HG03460 (cell line): ENCODE data around the gene ULK4.
"Not testable (repeated sequence)": the region's sequence is repeated elsewhere in the genome, so short reads cannot be mapped to it uniquely, and the experiment has no call there.

Experiments used
- ATAC-seq: cut with Tn5 transposase; IDR thresholded peaks from one replicate; pipeline ENCODE4 v1.9.1; 2021; ENCODE audit not compliant: unreplicated experiment

ULK4 gene

DNA sequence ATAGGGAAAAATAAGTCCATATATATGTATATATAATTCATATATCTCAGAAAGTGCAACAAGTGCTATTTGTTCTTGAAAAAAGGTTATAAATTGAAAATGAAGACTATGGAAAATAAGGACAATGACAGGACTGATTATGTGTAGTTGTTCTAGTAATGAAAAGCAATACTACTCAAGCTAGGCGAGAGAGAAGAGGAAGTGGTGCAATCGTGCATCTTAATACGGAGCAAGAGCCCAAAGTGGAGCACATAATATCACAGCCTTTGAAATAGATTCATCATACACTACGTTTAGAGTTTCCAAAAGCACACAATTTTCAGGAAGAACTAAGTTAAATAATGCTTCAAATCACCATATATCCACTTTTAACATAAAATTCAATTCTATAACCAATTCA, 87.9 kb downstream of the ULK4 start:
- ATAC-seq: no peak

DNA sequence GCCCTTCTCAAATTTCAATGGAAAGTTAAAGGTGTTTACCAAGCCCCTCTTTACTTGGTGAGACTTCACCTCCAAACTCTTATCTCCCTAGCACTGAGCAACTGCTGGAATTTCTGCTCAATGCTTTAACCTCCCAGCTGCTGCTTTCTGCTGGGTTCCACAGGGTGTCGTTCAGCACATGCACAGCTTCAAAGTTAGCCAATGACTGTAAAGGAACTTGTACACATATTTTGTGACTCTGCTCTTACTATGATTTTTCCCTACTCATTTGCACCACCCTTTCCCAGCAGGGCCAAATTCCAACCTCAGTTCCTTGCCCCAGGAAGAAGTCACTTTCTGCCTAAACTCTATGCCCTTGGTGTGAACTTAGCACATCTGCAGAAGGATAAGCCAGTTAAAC, 89.7 kb downstream of the ULK4 start:
- ATAC-seq: no peak

DNA sequence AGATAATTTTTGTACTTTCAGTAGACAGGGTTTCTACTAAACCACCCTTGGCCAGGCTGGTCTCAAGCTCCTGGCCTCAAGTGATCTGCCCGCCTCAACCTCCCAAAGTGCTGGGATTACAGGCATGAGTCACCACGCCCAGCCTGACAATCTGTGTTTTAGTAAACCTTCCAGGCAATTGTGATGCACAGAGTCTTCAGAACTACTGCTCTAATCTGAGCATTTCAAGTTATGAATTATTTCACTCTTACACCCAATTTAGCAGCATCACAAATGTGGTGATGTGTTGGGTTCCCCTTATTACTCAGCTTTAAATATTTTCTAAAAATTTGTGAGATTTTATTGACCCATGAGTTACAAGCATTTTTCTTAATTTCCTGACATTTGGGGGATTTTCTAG, 94.4 kb downstream of the ULK4 start:
- ATAC-seq: no peak

DNA sequence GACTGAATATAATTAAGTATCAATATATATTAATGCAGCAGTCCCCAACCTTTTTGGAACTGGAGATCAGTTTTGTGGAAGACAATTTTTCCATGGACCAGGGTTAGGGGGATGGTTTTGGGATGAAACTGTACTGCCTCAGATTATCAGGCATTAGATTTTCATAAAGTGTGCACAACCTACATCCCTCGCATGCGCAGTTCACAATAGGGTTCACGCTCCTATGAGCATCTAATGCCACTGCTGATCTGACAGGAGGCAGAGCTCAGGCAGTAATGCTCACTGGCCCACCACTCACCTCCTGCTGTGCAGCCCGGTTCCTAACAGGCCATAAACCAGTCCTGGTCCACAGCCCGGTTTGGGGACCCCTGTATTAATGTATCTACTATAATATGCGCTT, 95.6 kb downstream of the ULK4 start:
- ATAC-seq: no peak

DNA sequence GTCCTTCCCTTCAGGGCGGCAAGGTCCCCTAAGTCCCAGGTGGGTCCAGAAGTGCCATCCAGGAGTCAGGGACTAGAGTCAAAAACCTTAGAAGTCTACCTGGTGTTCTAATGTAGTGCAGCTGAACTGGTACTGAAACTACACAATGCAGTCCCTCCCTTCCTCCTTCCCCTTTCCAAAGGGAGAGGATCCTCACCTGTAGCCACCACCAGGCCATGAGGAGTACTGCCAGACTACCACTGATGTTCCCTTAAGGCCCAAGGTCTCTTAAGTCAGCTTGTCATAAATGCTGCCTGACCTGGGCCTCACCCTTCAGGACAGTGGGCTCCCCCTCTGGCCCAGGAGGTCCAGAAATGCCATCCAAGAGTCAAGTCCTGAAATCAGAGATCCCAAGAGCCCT, 98.9 kb downstream of the ULK4 start:
- no peak for ATAC-seq

DNA sequence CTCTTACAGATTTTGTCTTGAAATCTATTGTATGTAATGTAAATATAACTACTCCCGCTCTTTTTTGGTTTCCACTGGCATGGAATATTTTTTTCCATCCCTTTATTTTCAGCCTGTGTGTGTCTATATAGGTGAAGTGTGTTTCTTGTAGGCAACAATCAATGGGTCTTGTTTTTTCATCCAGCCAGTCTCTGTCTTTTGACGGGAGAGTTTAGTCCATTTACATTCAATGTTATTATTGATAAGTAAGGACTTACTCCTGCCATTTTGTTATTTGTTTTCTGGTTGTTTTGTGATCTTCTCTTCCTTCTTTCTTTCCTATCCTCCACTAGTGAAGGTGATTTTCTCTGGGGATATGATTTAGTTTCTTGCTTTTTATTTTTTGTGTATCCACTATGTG, 101.4 kb downstream of the ULK4 start:
- not testable (repeated sequence) for ATAC-seq

DNA sequence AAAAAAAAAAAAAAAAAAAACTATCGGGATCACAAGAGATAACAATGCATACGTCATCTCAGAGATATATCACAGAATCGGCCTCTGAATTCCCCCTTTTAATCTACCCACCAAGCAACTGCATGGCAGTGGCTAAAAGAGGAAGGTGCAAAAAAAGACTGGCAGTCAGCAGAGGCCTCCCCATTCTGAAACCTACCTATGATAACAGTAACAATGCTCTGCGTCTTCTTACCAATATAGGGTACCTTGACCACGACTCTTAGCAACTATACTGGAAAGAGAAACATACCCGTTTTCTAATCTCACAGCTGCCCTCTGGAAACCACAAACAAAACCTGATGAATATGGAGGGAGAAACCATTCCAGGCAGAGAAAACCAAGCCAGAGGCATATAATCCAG, 106.9 kb downstream of the ULK4 start:
- ATAC-seq: no peak

DNA sequence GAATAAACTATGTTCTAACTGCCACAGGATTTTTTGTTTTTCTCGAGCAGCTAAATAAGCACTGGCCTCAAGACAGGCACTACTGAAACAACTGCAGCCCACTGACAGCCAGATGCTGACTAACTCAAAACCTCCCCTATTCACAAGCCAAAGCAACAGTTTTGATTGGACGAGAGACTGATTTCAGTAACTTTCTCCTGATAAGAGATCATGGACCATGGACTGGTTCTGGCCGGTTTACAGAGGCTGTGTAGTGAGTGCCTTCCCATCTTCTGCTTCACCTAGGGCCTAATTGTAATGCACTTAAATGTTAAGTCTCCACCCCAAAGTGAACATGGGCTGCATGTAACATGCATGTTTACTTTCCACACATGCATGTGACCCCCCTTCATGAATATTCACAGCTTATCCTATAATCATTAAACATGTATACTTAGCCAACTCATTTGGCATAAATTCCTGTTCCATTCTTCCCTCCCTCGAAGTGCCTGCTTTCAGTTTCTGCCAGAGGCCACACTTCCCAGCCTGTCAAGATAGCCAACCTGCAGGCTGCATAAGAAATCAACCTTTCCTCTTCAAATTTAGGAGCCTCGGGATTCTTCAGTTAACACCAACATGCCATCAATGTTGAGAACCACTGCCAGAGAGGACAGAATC, 108.2 kb downstream of the ULK4 start:
- ATAC-seq: no peak

DNA sequence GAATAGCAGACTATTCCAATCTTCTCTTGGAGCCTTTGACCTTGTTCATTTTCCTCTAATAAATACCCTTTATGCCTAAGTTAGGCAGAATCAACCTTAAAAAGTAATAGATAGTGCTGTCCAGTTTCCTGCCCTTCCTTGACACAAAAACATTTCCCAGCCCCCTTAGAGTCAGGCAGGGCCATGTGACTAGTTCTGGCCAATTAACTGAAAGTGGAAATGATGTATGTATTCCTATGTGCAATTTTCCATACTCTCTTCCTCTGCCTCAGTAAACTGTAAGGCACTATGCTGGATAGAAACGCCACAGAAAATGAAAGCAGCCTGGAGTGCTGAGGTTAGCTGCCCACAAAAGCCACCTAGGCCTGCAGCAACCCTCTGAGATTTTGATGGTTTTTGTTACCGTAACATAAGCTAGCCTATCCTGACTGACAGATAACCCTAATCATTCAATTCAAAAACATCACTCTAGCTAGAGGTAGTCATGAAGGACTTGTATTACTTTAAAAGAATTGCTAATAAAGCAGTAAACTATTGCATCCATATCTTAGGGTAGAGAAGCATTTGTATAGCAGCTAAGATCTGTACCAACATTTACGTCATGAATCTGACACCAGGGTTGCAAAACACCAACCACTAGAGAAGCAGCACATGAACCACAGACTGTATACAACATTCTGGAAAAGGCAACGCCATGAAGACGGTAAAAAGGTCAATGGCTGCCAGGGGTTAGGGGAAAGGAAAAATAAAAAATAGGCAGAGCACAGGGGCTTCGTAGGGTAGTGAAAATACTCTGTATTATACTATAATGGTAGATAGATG, 112.9 kb downstream of the ULK4 start:
- no peak for ATAC-seq

DNA sequence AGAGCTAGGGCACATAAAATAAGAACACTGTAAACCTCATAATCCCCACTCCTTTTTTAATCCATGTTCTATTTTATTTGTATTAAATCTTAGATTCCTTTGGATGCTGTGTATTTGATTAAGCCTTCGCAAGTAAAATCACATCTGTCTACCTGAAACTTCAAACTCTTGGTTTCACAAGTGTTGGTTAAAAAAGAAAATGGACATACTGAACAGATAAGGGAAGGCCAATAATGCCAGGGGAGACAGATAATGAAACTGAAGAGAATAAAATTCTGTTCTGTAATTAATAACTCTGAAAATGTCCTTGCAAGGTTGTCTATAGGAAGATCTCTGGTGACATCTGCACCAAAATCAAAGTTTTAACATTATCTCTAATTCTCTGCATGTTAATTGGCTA, 114.2 kb downstream of the ULK4 start:
- ATAC-seq: no peak

DNA sequence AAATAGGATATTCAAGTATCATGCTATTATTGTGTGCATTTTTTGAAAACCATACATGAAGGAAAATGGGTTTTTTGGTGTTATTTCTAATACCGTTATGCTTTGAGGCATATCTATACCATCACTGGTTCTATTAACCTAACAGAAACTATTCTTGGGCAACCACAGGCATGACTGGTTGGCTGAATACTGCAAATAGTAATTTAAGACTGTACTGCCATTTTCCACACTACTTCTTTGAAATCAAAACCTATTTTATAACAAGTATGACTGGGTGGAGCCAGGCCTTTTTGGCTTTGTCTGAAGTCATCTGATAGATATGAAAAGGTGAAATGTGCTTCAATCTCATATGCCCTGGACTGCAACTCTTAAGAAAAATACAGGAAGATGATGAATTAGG, 115.1 kb downstream of the ULK4 start:
- ATAC-seq: no peak

DNA sequence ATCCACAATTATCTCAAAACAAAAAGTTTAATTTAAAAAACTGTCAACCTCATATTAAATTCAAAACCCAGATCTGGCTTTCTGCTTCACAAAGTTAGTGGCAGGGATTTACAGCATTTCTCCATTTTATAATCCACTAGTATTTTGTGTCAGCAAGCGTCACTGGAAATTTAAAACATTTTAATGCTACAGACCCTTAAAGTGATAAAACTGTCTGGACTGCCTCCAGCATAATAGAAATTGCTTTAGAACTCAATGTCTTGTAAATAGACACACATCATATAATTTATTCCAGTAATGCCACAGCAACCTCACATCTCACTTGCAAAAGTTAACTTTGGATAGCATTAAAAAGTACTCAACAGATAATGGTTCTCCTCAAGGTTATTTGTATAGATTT, 116.1 kb downstream of the ULK4 start:
- no peak for ATAC-seq

DNA sequence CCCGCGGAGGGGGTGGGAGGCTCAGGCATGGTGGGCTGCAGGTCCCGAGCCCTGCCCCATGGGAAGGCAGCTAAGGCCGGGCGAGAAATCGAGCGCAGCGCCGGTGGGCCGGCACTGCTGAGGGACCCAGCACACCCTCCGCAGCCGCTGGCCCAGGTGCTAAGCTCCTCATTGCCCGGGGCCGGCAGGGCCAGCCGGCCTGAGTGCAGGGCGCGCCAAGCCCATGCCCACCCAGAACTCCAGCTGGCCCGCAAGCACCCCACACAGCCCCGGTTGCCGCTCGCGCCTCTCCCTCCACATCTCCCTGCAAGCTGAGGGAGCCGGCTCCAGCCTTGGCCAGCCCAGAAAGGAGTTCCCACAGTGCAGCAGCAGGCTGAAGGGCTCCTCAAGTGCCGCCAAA, 117.6 kb downstream of the ULK4 start:
- ATAC-seq: not testable (repeated sequence)

DNA sequence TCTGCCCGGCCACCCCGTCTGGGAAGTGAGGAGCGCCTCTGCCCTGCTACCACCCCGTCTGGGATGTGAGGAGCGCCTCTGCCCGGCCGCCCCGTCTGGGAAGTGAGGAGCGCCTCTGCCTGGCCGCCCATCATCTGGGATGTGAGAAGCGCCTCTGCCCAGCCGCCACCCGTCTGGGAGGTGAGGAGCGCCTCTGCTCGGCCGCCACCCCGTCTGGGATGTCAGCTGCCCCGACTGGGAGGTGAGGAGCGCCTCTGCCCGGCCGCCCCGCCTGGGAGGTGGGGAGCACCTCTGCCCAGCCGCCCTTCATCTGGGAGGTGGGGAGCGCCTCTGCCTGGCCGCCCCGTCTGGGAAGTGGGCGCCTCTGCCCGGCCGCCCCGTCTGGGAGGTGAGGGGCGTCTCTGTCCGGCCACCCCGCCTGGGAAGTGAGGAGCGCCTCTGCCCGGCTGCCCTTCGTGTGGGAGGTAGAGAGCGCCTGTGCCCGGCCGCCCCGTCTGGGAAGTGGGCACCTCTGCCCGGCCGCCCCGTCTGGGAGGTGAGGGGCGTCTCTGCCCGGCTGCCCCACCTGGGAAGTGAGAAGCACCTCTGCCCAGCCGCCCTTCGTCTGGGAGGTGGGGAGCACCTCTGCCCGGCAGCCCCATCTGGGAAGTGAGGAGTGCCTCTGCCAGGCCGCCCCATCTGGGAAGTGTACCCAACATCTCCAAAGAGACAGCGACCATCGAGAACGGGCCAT, 120.8 kb downstream of the ULK4 start:
- ATAC-seq: not testable (repeated sequence)

DNA sequence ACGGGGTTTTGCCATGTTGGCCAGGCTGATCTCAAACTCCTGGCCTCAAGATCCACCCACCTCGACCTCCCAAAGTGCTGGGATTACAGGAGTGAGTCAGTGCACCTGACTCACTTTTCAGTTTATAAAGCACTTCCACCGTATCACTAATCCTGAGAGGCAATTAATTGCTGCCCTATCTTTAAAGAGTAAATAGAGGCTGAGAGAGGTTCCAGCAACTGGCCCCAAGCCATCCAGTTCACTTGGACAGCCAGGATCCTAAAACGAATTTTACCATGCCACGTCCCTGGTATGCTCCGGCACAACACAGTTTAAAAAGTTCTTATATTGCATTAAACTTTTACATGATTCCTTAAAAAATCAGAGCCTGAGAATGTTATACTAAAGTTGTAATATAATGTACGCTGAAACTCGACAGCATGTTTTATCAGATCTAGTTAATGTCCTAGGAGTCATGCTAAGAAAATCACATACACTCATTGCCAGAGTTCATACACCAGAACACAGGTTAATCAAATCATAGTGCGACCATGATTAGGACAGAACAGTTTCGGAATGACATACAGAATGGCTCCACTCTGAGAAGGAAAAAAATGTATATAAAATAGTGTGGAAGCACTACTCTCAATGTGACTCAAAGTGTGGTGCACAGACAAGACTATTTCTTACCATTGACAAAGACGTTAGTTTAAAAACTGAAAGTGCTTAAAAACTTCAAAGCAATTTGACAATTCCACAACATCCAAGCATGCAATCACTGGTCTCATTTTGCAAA, 125.4 kb downstream of the ULK4 start:
- peak; percentile 52 for ATAC-seq

DNA sequence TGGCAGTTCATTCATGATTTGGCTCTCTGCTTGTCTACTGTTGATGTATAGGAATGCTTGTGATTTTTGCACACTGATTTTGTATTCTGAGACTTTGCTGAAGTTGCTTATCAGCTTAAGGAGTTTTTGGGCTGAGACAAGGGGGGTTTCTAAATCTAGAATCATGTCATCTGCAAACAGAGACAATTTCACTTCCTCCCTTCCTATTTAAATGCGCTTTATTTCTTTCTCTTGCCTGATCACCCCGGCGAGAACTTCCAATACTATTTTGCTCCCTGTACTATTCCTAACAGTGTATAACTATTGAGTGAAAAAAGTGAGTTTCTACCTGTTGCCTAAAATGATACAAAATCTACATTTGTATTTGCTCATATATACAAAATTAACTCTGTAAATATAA, 128.3 kb downstream of the ULK4 start:
- no peak for ATAC-seq

DNA sequence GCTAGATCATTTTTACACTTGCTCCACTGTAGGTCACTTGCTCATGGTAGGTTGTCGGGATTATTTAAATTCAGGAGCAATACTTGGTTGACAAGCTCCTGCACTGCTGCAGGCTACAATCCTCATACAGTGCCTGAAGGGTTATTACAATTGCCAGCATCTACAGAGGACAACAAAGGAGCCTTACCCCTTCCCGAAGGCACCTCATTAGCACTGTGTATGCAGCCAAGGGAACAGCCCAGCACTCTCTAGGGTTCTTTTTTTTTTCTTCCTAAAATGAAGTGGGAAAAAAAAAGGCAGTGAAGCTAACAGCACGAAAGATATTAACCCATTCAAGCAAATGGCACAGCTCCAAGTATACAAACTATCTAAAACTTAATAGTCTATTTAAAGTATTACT, 142.7 kb downstream of the ULK4 start:
- ATAC-seq: no peak

DNA sequence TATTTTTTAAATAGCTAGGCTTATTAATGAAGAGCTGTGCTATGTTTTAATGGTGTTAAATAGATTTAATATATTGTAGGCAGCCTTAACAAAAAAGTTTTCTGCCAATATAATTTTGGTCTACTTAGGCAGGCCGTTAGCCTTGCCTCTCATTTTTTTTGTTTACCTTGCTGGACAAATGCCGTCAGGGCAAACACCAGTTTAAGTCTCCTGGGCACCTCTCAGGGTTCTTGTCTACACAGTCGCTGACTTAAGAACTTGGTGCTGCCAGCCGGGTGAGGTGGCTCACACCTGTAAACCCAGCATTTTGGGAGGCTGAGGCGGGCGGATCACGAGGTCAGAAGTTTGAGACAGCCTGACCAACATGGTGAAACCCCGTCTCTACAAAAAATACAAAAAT, 153.3 kb downstream of the ULK4 start:
- ATAC-seq: no peak

DNA sequence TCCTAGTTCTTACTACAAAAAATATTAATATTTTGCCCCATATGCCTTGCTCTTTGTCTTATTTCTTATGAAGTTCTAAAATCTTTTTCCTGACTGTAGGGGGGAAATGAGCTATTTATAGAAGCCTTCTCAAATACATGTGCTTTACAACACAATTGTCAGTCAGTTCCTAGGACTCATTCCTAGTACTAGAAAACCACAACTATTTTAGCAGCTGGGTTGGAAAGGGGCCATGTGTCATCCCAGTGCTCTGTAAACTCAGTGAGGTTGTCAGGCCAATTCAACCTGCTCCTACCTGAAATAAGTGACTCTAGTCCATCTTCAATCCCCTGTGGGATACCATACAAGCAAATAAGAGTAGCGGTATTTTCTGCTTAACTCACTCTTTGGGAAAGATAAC, 153.8 kb downstream of the ULK4 start:
- no peak for ATAC-seq

DNA sequence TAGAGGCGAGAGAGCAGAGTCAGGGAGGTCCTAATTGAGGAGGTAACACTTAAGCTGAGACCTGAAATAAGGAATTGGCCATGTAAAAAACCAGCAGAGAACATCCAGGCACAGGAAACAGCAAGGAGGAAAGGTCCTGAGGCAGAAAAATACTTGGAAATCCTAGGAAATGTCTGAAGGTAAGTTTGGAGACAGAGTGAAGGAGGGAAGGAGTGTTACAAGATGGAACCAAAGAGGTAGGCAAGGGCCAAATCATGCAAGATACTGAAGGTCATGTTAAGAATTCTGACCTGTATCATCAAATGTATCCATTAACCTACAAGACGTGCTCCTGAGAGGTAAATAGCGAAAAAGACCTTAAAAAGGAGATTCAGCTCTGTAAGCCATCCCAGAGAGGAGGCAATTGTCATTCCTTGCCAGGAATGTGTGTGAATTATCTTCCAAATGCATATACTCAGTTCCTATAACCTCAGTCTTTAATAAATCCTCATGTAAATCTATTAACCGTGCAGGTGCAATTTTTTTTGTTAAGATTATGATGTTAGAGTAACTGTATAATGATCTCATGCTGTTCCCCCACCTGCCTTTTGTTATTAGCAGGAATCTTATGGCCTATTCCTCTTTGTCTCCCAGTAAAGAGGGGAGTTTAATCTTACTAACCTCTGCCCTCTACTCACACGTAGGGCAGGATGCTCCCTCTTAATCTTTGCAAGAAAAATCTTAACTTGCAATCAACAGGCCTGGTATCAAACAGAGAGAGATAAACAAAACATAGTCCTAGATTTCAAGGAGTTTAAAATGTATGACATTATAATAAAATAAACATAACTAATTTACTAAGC, 166.9 kb downstream of the ULK4 start:
- no peak for ATAC-seq
